Smooth muscle cell (in vitro differentiated cells): ENCODE results near the gene SIK3. TPM values are rescaled to one million over a fixed set of nuclear protein-coding genes. Genes with fewer than 3 reads are reported as not detected.

Experiments
- DNase-seq: peaks from one replicate; lab custom pipeline; 2025; ENCODE audit not compliant: unreplicated experiment; lab: John Stamatoyannopoulos, UW
- H2AFZ ChIP-seq: fragments of 200-600 bp; sonication (generic); 2 replicates; pipeline ENCODE4 v1.6.0; 2016; ENCODE audit warnings: antibody characterized with exemption, low read depth, mild to moderate bottlenecking
- H3F3A ChIP-seq: fragments of 200-600 bp; sonication (generic); 2 replicates; pipeline ENCODE4 v1.6.0; 2017; ENCODE audit warnings: antibody characterized with exemption, low read depth
- H3K27ac ChIP-seq: fragments of 200-600 bp; sonication (generic); 2 replicates; pipeline ENCODE4 v1.5.1; 2016; ENCODE audit warnings: low read depth, mild to moderate bottlenecking
- H3K27me3 ChIP-seq: fragments of 200-600 bp; sonication (generic); 2 replicates; pipeline ENCODE4 v1.6.1; 2016; ENCODE audit warnings: low read depth, mild to moderate bottlenecking
- H3K36me3 ChIP-seq: fragments of 200-600 bp; sonication (generic); 2 replicates; pipeline ENCODE4 v1.5.1; 2016; ENCODE audit warnings: low read depth
- H3K4me1 ChIP-seq: fragments of 200-600 bp; sonication (generic); 2 replicates; pipeline ENCODE4 v1.5.1; 2016; ENCODE audit warnings: low read depth
- H3K4me2 ChIP-seq: fragments of 200-600 bp; sonication (generic); 2 replicates; pipeline ENCODE4 v1.6.0; 2016; ENCODE audit warnings: mild to moderate bottlenecking
- H3K4me3 ChIP-seq: fragments of 200-600 bp; sonication (generic); 2 replicates; pipeline ENCODE4 v1.5.1; 2016; ENCODE audit warnings: mild to moderate bottlenecking
- H3K79me2 ChIP-seq: fragments of 200-600 bp; sonication (generic); 2 replicates; pipeline ENCODE4 v1.6.0; 2016; ENCODE audit warnings: low read depth, mild to moderate bottlenecking
- H3K9ac ChIP-seq: fragments of 200-600 bp; sonication (generic); 2 replicates; pipeline ENCODE4 v1.6.0; 2016; ENCODE audit warnings: low read depth
- H3K9me3 ChIP-seq: fragments of 200-600 bp; sonication (generic); replicated peaks from 2 replicates; pipeline ENCODE4 v1.5.1; 2016; ENCODE audit warnings: low read depth
- H4K20me1 ChIP-seq: fragments of 200-600 bp; sonication (generic); 2 replicates; pipeline ENCODE4 v1.6.0; 2016; ENCODE audit warnings: low read depth
- WGBS: methylation state at CpG from one replicate; pipeline ENCODE4 v1.1.7; 2016; ENCODE audit warnings: low lambda C conversion rate; 5-methylcytosine and 5-hydroxymethylcytosine counted together
- polyA plus RNA-seq: library from polyadenylated mRNA; unstranded; fragments of >200 nt; fragmentation: Nextera tagmentation; extraction: Ambion mirVana; gene quantifications from 2 replicates; pipeline ENCODE4 v1.2.1, GENCODE V29; 2016
- total RNA-seq: library from RNA; depleted of rRNA; stranded (reverse); fragments of >200 nt; gene quantifications from 2 replicates; pipeline ENCODE4 v1.2.3, GENCODE V29; 2014
- TF ChIP-seq, protein P1 (sequence below): fragments of 200-600 bp; sonication (generic); IDR thresholded peaks from 2 replicates; pipeline ENCODE4 v1.5.1; 2017; ENCODE audit warnings: borderline replicate concordance, mild to moderate bottlenecking, antibody characterized with exemption; ENCODE audit not compliant: insufficient read depth, poor library complexity, severe bottlenecking

SIK3 gene
- total and polyA plus RNA-seq, 2 experiments from 2014 or later: 11.0 to 11.9 TPM

- TF ChIP-seq, protein P1, sequence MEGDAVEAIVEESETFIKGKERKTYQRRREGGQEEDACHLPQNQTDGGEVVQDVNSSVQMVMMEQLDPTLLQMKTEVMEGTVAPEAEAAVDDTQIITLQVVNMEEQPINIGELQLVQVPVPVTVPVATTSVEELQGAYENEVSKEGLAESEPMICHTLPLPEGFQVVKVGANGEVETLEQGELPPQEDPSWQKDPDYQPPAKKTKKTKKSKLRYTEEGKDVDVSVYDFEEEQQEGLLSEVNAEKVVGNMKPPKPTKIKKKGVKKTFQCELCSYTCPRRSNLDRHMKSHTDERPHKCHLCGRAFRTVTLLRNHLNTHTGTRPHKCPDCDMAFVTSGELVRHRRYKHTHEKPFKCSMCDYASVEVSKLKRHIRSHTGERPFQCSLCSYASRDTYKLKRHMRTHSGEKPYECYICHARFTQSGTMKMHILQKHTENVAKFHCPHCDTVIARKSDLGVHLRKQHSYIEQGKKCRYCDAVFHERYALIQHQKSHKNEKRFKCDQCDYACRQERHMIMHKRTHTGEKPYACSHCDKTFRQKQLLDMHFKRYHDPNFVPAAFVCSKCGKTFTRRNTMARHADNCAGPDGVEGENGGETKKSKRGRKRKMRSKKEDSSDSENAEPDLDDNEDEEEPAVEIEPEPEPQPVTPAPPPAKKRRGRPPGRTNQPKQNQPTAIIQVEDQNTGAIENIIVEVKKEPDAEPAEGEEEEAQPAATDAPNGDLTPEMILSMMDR: no peak
- Histone ChIP-seq H3K36me3 (no peaks in the 10 kb centered on the region), H3K4me1 (peaks cover 16% of the 10 kb centered on the region), H3K79me2 (peaks cover 62% of the 10 kb centered on the region), H3K4me3 (no peak overlapping the region), H3K9ac (no peak overlapping the region), H3K9me3 (no peaks in the 10 kb centered on the region), H3K27ac (no peak overlapping the region), H4K20me1 (peaks cover 100% of the 10 kb centered on the region), H2AFZ (no peak overlapping the region), H3K4me2 (no peak overlapping the region), H3F3A (no peaks in the 10 kb centered on the region), H3K27me3 (no peaks in the 10 kb centered on the region)
- 94% methylated on average over 2 of the region's 2 CpGs for WGBS
- DNase-seq: no peak
Observed at GRCh38 chr11:117062498-117062897, 35.7 kb downstream of the SIK3 start.

GRCh38 chr11:117061256-117061655 is 37.0 kb downstream of the SIK3 start:
- no peaks in the 10 kb centered on the region for H3K36me3 ChIP-seq
- H3K4me3 ChIP-seq: no peak overlapping the region
- H4K20me1 ChIP-seq: peaks cover 98% of the 10 kb centered on the region
- WGBS: 98% methylated on average over 5 of the region's 5 CpGs
- H3K9ac ChIP-seq: no peak overlapping the region
- DNase-seq: no peak
- H3K27me3 ChIP-seq: no peaks in the 10 kb centered on the region
- H3K4me1 ChIP-seq: peaks cover 16% of the 10 kb centered on the region
- no peaks in the 10 kb centered on the region for H3K9me3 ChIP-seq
- TF ChIP-seq, protein P1: no peak
- H3K79me2 ChIP-seq: peaks cover 63% of the 10 kb centered on the region
- no peak overlapping the region for H3K27ac ChIP-seq
- no peaks in the 10 kb centered on the region for H3F3A ChIP-seq
- H2AFZ ChIP-seq: no peak overlapping the region
- H3K4me2 ChIP-seq: no peak overlapping the region

- H3K4me1 ChIP-seq: peaks cover 16% of the 10 kb centered on the region
- peaks cover 65% of the 10 kb centered on the region for H3K79me2 ChIP-seq
- no peak overlapping the region for H3K4me3 ChIP-seq
- H3K9ac ChIP-seq: no peak overlapping the region
- H4K20me1 ChIP-seq: peaks cover 98% of the 10 kb centered on the region
- H2AFZ ChIP-seq: no peak overlapping the region
- no peaks in the 10 kb centered on the region for H3F3A ChIP-seq
- H3K27me3 ChIP-seq: no peaks in the 10 kb centered on the region
- H3K27ac ChIP-seq: no peak overlapping the region
- WGBS: 91% methylated on average over 3 of the region's 3 CpGs
- TF ChIP-seq, protein P1: no peak
- no peaks in the 10 kb centered on the region for H3K9me3 ChIP-seq
- no peak for DNase-seq
- no peak overlapping the region for H3K4me2 ChIP-seq
- H3K36me3 ChIP-seq: no peaks in the 10 kb centered on the region
Observed at GRCh38 chr11:117059611-117060148, 38.5 kb downstream of the SIK3 start.

DNA sequence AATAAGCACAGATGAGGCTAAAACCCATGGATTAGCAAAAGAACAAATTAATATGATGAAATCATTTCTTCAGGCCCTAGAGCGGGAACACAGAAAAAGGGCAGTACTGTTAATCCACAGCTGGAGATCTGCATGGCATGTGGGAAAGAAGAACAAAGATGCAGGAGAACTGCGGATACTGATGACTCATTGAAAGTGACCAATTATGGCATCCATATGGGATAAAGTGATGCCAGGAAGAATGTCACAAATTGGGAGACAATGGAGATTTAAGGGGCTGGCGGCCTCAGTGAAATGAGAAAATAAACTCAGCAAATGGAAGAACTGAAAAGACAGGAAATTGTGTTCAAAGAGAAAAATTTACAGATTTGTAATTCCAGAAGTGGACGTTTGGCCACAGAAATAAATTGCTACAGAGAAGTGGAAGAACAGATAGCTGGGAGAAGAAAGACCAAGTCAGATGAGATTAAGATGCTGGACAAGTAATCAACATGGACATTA is 39.4 kb downstream of the SIK3 start:
- H3F3A ChIP-seq: no peaks in the 10 kb centered on the region
- no peak overlapping the region for H3K4me2 ChIP-seq
- no peak for DNase-seq
- H3K9me3 ChIP-seq: no peaks in the 10 kb centered on the region
- H3K27me3 ChIP-seq: no peaks in the 10 kb centered on the region
- no peaks in the 10 kb centered on the region for H3K36me3 ChIP-seq
- H3K9ac ChIP-seq: no peak overlapping the region
- peaks cover 98% of the 10 kb centered on the region for H4K20me1 ChIP-seq
- H3K27ac ChIP-seq: no peak overlapping the region
- no peak overlapping the region for H3K4me3 ChIP-seq
- 46% methylated on average over 4 of the region's 4 CpGs for WGBS
- H2AFZ ChIP-seq: no peak overlapping the region
- TF ChIP-seq, protein P1: no peak
- H3K4me1 ChIP-seq: peaks cover 8% of the 10 kb centered on the region
- H3K79me2 ChIP-seq: peaks cover 71% of the 10 kb centered on the region
